Esophagus squamous epithelium (tissue), 4 donors: Measurements from ENCODE around the gene SPACDR.

ENCODE experiments used
- POLR2A ChIP-seq, 4 donors: fragments of 450-650 bp; IDR thresholded peaks; one replicate each; pipeline ENCODE4 v1.6.1; 2017; ENCODE audit warnings: antibody characterized with exemption in 4 of 4, mild to moderate bottlenecking in 4 of 4, moderate library complexity in 3 of 4
- TF ChIP-seq, protein P1 (sequence below), 6 experiments: fragments of 450-650 bp in 4 of 6; fragments of 200-600 bp in 2 of 6; sonication (generic) in 2 of 6; IDR thresholded peaks; one replicate each; pipeline ENCODE4 v1.5.1; 2016 to 2019; ENCODE audit warnings: antibody characterized with exemption in 6 of 6, mild to moderate bottlenecking in 4 of 6, moderate library complexity in 4 of 6

GRCh38 chr7:100465299-100465698 lies 1.2 kb upstream of the SPACDR start:
- TF ChIP-seq, protein P1, sequence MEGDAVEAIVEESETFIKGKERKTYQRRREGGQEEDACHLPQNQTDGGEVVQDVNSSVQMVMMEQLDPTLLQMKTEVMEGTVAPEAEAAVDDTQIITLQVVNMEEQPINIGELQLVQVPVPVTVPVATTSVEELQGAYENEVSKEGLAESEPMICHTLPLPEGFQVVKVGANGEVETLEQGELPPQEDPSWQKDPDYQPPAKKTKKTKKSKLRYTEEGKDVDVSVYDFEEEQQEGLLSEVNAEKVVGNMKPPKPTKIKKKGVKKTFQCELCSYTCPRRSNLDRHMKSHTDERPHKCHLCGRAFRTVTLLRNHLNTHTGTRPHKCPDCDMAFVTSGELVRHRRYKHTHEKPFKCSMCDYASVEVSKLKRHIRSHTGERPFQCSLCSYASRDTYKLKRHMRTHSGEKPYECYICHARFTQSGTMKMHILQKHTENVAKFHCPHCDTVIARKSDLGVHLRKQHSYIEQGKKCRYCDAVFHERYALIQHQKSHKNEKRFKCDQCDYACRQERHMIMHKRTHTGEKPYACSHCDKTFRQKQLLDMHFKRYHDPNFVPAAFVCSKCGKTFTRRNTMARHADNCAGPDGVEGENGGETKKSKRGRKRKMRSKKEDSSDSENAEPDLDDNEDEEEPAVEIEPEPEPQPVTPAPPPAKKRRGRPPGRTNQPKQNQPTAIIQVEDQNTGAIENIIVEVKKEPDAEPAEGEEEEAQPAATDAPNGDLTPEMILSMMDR (IDR thresholded peaks at IDR 0.05), result no peak
- TF ChIP-seq POLR2A (IDR thresholded peaks at IDR 0.05), result no peak
